Thoracic aorta endothelial cell (primary cell): ENCODE data around the gene VWA5B1. TPM values are rescaled to one million over a fixed set of nuclear protein-coding genes. Genes with fewer than 3 reads are reported as not detected.

Experiments
- total RNA-seq: library from RNA; depleted of rRNA; stranded (reverse); fragments of >200 nt; gene quantifications from 2 replicates; pipeline ENCODE4 v1.2.3, GENCODE V29; 2012

Gene VWA5B1
- total RNA-seq: not detected in 2 replicates

GRCh38 chr1:20290624-20291597 is at the start of gene VWA5B1:
TSS of gene VWA5B1 (plus strand) at chr1:20290875. CDS start at chr1:20310602, 19,727 bp downstream.

Other genes starting within 250 kb of the VWA5B1 start
- gene PLA2G5, start 220.7 kb upstream of the VWA5B1 start, total RNA-seq: 0.36 TPM in 1 of 2 replicates, not detected in the other
- not detected in 2 replicates for gene PLA2G2D, start 171.3 kb upstream of the VWA5B1 start, total RNA-seq
- not detected in 2 replicates for gene PLA2G2F, start 151.6 kb upstream of the VWA5B1 start, total RNA-seq
- gene UBXN10, start 104.8 kb upstream of the VWA5B1 start, total RNA-seq: 0.07 TPM in 1 of 2 replicates, not detected in the other
- gene PLA2G2C, start 104.4 kb upstream of the VWA5B1 start, total RNA-seq: not detected in 2 replicates
- 9.3 and 17.8 TPM in 2 replicates for gene CAMK2N1, start 195.3 kb downstream of the VWA5B1 start, total RNA-seq
- gene MUL1, start 217.3 kb downstream of the VWA5B1 start, total RNA-seq: 25.8 and 27.8 TPM in 2 replicates